Epithelial cell of esophagus (primary cell): ENCODE data around the gene S100A10.

Source experiments
- DNase-seq: peaks from one replicate; pipeline ENCODE4 v3.0.0; 2010; ENCODE audit warnings: low read depth
- H3K4me3 ChIP-seq: 2 replicates; pipeline ENCODE4 v1.5.1; 2011; ENCODE audit warnings: mild to moderate bottlenecking, low read length, control low read depth
- TF ChIP-seq, protein P1 (sequence below): IDR thresholded peaks from 2 replicates; pipeline ENCODE4 v1.5.1; 2011; ENCODE audit warnings: low read depth, mild to moderate bottlenecking, low read length, control low read depth, inconsistent platforms; ENCODE audit not compliant: insufficient read depth; ENCODE audit errors: missing control alignments

The S100A10 gene, protein sequence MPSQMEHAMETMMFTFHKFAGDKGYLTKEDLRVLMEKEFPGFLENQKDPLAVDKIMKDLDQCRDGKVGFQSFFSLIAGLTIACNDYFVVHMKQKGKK

DNA sequence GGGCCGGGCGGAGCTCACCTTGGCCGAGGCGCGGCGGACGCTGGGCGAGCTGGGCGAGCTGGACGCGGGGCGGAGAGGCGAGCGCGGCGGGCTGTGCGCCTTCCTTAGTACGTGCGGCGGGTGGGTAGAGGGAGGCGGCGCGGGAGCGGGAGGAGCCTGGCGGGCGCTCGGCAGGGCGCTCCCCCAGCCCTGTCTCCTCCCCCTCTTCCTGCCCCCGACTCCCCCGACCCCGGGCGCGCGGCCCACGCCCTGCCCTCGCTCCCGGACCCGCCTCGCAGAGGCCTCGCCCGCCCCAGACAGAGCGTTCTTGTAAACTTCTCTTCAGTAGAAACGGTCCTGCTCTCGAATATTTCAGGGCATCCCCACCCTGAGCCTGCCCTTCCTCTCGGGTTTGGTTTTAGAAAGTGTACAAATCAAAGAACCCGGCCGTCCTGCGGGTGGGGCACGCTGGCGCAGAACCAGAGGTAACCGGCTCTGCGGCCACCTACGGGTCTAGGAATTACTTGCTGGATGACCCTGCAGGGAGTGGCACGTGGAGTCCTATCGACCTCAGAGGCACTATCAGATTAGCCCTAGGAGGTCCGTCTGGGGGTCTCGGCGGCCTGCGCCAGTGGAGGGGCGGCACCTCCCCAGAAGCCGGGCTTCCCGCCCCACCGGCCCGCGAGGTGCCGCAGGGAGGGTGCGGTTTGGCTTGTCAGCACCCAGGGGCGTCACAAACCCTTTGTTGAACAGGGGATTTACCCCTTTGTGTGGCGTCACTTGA lies at the start of gene S100A10:
Gene S100A10 (minus strand): TSS at position 126 of the 763 bp plus-strand sequence. CDS start 7,629 bp downstream, outside the sequence.
- H3K4me3 ChIP-seq: peak within 1 kb of the TSS; percentile 97
- peak; percentile 88 for DNase-seq
- TF ChIP-seq, protein P1, sequence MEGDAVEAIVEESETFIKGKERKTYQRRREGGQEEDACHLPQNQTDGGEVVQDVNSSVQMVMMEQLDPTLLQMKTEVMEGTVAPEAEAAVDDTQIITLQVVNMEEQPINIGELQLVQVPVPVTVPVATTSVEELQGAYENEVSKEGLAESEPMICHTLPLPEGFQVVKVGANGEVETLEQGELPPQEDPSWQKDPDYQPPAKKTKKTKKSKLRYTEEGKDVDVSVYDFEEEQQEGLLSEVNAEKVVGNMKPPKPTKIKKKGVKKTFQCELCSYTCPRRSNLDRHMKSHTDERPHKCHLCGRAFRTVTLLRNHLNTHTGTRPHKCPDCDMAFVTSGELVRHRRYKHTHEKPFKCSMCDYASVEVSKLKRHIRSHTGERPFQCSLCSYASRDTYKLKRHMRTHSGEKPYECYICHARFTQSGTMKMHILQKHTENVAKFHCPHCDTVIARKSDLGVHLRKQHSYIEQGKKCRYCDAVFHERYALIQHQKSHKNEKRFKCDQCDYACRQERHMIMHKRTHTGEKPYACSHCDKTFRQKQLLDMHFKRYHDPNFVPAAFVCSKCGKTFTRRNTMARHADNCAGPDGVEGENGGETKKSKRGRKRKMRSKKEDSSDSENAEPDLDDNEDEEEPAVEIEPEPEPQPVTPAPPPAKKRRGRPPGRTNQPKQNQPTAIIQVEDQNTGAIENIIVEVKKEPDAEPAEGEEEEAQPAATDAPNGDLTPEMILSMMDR: no peak

DNA sequence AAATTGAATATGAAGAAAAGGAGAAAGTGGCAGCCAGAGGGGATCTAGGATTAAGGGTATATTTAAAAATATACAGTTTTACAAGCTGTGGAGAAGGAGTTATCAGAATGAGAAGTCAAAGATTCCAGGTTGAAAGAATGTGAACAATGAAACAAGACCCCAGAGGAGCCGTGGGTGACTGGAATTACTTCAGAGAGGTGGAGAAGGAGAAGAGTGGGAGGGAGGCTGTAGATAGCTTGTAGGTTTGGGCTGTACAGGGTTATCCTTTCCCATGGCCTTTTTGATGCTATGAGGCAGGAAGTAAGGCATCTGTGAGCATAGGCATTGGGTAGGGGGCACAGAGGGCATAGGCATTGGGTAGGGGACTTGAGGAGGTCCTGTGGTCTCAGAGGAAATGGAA lies 48.4 kb upstream of the S100A10 start:
- no peak for DNase-seq
- H3K4me3 ChIP-seq: no peak overlapping the region
- TF ChIP-seq, protein P1: no peak

DNA sequence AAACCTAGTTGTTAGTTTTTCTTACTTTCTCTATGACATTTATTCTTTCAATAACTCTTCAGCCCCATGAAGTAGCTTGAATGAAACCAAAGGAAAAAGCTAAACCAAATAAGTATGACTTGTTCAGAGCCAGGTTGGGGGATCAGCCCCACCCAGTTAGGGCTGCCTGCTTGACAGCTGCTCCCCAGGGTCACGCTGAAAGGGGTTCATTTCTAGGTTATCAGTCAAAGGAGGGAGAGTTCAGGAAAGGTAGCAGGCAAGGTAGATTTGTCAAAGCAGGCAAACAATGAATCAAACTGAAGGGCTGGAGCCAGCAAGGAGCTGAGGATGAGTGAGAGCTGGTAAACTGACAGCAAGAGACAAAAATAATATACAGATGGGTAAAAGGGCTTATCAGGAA lies 46.2 kb upstream of the S100A10 start:
- H3K4me3 ChIP-seq: no peak overlapping the region
- TF ChIP-seq, protein P1: no peak
- no peak for DNase-seq

DNA sequence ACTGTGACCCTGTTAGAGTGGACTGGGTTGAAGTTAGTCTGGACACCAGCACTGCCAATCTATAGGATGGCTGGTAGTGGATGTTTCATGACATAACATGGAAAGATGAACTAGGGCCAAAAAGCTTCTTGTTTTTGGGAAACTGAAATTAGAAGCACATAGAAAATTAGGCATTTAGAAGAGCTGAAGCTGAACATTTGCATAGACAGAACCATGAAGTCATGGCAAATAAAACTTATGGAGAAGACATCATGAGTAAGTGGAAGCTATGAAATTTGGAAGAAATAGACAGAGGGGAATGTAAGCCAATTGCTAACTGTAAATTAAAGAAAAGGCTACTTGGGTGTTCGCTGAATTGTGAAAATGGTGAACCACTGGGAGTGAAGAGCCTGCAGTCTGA lies 45.8 kb upstream of the S100A10 start:
- TF ChIP-seq, protein P1: no peak
- DNase-seq: no peak
- H3K4me3 ChIP-seq: no peak overlapping the region

DNA sequence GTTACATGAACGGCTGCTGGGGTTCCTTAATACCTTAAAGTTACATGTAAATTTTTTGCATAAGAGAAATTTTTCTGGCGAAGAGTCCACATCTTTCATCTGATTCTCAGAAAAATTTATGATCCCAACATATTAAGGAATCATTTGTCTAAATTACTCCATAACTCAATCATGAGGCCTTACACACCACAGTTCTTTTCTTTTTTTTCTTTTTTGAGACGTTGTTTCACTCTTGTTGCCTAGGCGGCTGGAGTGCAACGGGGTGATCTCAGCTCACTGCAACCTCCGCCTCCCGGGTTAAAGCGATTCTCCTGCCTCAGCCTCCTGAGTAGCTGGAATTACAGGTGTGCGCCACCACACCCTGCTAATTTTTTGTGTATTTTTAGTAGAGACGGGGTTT lies 45.2 kb upstream of the S100A10 start:
- DNase-seq: no peak
- TF ChIP-seq, protein P1: no peak
- no peak overlapping the region for H3K4me3 ChIP-seq

DNA sequence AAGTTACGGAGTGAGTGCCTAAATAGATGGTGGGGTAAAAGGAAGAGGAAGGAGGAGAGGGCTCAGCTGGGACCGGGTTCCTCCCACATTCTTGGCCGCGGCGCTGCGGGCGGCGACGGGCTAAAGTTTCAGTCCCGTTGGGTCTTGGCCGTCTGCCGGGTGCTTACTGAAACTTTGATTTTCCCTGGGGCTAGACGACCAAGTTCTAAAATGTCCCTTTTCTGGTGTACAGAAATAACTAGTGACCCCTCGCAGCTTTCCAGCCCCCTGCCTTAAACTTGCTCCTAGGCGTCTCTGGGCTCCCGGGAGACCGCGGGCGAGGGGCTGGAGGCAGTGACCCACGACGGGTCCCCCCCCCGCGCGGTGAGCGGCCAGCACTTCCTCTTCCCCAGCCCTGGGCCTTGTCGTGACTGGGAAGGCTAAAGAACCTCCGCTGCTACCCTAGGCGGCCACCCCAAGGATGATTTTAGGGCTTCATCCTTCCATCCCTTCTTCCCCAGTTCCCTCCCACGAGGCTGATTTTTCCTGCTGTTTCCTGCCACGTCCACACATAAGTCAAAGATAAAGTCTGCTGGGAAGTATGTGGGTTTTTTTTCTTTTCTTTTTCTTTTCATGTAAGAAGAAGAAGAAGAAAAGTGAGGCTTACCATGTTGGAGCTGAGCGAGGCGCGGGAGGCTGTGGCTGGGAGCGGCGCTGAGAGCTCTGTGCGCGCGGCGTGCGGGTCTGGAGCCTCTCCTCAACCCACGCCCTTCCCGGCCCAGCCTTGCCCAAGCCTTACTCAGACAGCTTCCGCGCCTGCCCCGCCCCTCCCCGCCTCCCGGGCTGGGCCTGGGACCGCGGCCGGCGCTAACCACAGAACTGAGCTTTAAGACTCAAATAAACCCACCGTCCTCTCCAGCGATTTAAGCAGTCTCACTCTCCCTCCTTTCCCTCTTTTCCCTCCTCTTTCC lies 42.9 kb upstream of the S100A10 start, which contains the start of gene S100A11:
Gene S100A11 (minus strand): TSS at position 738 of the 950 bp plus-strand sequence. CDS start 89 bp downstream, at position 649.
- peak; percentile 93 for DNase-seq
- TF ChIP-seq, protein P1: no peak
- peak within 1 kb of the TSS; percentile 93 for H3K4me3 ChIP-seq
